DMS 273 treated with DMSO at 0.1 percent for 48 hours (cell line): ENCODE data around the gene KCNB1.
A peak's percentile ranks its signal among the peaks of the same experiment; 100 is the strongest.

Source experiments
- DNase-seq: peaks from one replicate; lab custom pipeline; 2025; lab: John Stamatoyannopoulos, UW

The KCNB1 gene

GRCh38 chr20:49482621-49483017 is at the start of gene KCNB1:
Gene KCNB1, minus strand, starts transcription at chr20:49482668. Its CDS starts 188 bp downstream, at chr20:49482480.
- DNase-seq = no peak

DNA sequence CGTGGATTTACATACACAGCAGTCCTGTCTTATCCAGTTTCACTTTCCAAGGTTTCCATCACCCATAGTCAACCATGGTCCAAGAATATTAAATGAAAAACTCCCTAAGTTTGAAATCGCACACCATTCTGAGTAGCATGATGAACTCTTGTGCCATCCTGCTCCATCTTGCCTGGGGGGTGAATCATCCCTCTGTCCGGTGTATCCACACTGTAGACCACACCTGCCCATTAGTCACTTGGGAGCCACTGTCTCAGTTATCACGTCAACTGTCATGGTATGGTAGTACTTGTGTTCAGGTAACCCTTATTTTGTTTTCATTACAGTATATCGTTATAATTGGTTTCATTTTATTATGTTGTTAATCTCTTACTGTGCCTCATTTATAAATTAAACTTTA is 47.0 kb upstream of the KCNB1 start:
- DNase-seq = no peak

DNA sequence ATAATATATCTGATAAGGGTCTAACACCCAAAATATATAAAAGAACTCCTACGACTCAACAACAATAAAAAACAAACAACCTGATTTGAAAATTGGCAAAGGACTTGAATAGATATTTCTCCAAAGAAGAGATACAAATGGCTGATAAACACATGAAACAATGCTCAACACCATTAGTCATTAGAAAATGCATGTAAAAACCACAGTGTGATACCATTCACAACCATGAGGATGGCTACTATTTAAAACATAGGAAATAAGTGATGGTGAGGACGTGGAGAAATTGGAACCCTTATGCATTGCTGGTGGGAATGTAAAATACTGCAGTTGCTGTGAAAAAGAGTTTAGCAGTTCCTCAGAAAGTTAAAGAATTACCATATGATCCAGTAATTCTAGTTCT is 44.1 kb upstream of the KCNB1 start:
- no peak for DNase-seq

GRCh38 chr20:49526056-49526455 is 43.6 kb upstream of the KCNB1 start:
- no peak for DNase-seq

DNA sequence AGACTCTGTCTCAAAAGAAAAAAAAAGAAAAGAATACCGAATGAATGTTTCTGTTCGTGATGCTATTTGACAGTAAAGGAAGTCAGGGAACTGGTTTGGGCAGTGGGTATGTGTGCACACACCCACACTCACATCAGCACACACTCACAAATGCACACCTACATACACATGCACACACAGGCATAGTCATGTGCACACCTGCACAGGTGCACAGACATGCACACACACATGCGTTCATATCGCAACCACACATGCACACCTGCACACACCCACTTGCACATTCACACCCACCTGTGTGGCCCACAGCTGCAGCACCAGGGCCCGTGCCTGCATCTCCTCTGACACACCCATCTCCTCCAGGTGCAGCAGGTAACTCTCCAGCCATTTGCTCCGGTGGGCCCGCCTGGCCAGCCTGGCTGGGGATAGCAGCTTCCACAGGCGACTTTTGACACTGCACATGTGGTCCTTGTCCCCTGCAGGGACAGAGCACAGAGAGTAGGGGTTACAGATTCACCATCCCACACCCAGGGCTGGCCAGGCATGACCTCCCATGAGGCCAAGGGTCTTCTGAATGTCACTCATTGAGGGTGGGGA is 41.4 kb upstream of the KCNB1 start:
- DNase-seq = no peak

DNA sequence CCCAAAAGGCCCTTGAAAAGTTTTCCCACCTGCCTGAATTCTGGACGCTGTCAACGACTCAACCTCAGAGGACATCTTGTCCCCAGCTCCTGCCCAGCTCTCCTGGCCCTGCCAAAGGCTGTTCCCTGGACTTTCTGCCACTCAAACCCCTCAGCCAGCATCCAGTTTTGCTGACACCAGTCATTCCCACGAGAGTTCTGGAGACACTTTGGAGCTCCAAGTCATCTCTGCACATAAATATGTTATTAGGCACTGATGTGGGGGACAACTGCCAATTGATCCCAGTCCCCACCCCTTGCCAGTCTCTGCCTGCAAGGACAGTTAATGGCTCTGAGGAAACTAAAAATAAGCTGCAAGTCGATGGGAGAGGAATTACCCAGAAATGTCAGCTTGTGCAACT is 38.9 kb upstream of the KCNB1 start:
- DNase-seq = no peak

- DNase-seq = no peak
These were observed 37.4 kb upstream of the KCNB1 start for GRCh38 chr20:49519777-49520359.

GRCh38 chr20:49519212-49519712 is 36.8 kb upstream of the KCNB1 start:
- DNase-seq = no peak

DNA sequence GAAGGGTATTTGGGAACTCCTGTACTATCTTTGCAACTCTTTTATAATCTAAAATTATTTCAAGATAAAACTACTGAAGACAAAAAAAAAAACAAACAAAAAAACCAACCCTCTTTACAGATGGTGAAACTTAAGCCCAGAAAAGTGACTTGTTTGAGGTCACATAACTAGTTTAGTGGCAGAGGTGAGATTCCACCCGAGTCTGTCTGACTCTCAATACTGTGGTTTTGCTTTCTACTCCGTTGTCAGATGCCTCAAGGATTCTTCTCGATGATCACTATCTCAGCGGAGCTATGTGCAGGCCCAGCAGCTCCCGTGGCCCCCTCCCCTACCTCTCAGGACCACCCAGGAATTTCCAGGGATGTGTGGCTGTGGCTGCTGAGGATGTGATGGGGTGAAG is 36.1 kb upstream of the KCNB1 start:
- no peak for DNase-seq

DNA sequence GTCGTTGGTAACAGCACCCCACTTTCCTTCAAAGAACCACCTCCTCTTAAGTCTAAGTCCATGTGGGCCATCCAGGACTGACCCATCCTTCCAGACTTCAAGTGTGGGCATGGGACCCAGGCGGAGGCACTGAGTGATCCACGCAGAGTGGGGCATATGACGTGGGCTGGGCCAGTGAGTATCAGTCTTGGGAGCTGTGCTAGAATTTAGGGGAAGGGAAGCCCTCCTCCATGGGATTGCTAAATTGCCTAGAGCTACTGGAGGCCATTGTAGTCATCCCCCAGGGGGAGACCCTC is 35.3 kb upstream of the KCNB1 start:
- no peak for DNase-seq

GRCh38 chr20:49516916-49517804 is 34.7 kb upstream of the KCNB1 start:
- DNase-seq = no peak

- DNase-seq = no peak
These were observed 33.1 kb upstream of the KCNB1 start for GRCh38 chr20:49515586-49515985.

GRCh38 chr20:49513517-49513916 is 31.0 kb upstream of the KCNB1 start:
- DNase-seq = no peak

GRCh38 chr20:49513009-49513408 is 30.5 kb upstream of the KCNB1 start:
- DNase-seq = no peak

- no peak for DNase-seq
These were observed 29.5 kb upstream of the KCNB1 start for GRCh38 chr20:49511788-49512525.

DNA sequence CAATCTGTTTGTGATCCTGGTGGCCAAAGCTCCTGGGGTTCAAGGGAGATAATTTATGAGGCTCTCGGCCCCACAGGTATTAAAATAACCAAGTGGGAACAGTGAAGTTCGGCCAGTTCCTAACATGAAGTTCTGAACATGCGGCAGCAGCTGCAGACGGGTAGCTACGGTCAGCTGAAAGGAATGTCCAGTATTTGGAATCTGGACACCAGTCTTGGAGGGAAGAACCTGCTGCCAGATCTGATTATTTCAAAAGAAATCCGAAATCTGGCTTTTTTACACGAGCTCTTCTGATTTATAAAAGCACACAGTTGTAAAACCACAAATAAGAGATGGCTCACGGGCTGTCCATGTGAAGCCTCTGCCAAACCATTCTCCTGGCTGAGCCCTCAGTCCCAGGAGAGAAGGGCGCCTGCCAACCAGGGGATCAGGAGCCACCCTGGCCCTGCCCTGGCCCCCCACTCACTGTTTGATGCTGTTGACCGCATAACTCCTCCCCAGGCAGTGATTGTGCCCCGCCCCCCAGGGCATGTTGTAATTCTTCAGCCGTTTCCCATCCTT is 28.2 kb upstream of the KCNB1 start:
- DNase-seq = no peak

- DNase-seq = peak; percentile 65
These were observed 26.1 kb upstream of the KCNB1 start for GRCh38 chr20:49508435-49509199.

- peak; percentile 14 for DNase-seq
These were observed 25.4 kb upstream of the KCNB1 start for GRCh38 chr20:49507741-49508434.

DNA sequence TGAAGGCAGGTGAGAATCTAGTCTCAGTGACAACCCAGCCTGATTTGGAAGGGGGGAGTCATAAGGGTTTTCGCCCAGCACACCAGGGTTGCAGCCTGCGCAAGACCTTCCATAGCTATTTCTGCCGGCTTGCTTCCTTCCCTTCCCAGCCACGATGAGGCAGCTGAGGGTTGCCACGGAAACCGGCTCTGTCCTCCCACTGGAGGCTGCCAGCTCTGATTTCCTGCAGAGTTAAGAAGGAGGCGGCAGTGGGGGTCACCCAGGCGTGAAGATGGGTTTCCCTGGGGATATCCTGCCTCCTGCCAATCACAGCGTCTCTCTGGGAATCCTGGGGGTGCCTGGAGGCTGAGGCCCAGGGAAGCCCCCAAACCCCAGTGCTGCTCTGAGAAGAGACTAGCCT is 23.1 kb upstream of the KCNB1 start:
- peak; percentile 56 for DNase-seq

DNA sequence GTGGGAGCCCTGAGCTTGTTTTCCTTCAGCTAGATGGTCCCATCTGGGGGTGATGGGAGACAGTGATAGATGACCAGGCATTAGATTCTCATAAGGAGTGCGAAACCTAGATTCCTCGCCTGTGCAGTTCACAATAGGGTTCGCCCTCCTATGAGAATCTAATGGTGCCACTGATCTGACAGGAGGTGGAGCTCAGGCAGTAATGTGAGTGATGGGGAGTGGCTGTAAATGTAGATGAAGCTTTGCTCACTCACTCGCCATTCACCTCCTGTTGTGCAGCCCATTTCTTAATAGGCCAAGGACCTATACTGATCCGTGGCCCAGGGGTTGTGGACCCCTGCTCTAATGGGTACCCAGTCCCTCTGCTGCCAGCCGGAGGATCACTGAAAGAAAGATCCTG is 20.7 kb upstream of the KCNB1 start:
- no peak for DNase-seq

DNA sequence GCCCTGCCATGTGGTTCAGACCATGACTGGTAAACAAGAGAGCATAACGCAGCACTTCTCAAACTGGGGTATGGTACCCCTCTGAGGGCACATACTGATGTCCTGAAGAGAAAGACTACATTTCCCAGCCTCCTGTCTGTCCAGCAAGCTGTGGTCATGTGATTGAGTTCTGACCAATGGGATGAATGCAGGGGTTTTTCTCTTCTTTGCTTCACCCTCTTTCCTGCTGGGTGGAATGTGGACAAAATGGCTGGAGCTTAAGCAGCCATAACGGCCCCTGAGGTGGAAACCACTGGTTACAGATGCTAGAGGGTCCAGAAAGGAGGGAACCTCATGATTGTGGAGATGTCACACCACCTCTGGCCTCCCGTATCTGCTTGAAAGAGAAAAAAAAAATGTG is 19.4 kb upstream of the KCNB1 start:
- no peak for DNase-seq
